ENCODE results near the gene SPINK4.

SPINK4 gene

GRCh38 chr9:33263131-33264002 lies 23.4 kb downstream of the SPINK4 start:
- Histone ChIP-seq H3K4me3 (ENCODE audit: low read depth, low read length) (peak overlapping the region; percentile 95), H3K27me3 (ENCODE audit: insufficient read depth, low read depth, severe bottlenecking) (no peaks in the 10 kb centered on the region), H3K27ac (peak overlapping the region; percentile 91), H3K9me3 (ENCODE audit: severe bottlenecking) (no peaks in the 10 kb centered on the region), H3K36me3 (peaks cover 75% of the 10 kb centered on the region)
- DNase-seq, result no peak
- TF ChIP-seq CTCF (IDR thresholded peaks at IDR 0.05; ENCODE audit: low read depth, low read length), result no peak

- no peak for TF ChIP-seq CTCF (IDR thresholded peaks at IDR 0.05; ENCODE audit: low read depth, low read length)
- Histone ChIP-seq H3K27ac (peak overlapping the region; percentile 91), H3K27me3 (ENCODE audit: insufficient read depth, low read depth, severe bottlenecking) (no peaks in the 10 kb centered on the region), H3K36me3 (peaks cover 75% of the 10 kb centered on the region), H3K9me3 (ENCODE audit: severe bottlenecking) (no peaks in the 10 kb centered on the region), H3K4me3 (ENCODE audit: low read depth, low read length) (peak overlapping the region; percentile 95)
- DNase-seq, result peak; percentile 27
Measured at GRCh38 chr9:33264003-33264472, 24.1 kb downstream of the SPINK4 start.

GRCh38 chr9:33264473-33265177 lies 24.7 kb downstream of the SPINK4 start, which contains the start of the genes BAG1 and CHMP5:
TSS of gene BAG1 (minus strand) at chr9:33264708.
TSS of gene CHMP5 (plus strand) at chr9:33265049. CDS start at chr9:33265079, 30 bp downstream.
- Histone ChIP-seq H3K9me3 (ENCODE audit: severe bottlenecking) (no peaks in the 10 kb centered on the region), H3K36me3 (peaks cover 72% of the 10 kb centered on the region), H3K4me3 (ENCODE audit: low read depth, low read length) (peak within 1 kb of the TSS; percentile 95), H3K27ac (peak within 1 kb of the TSS; percentile 91), H3K27me3 (ENCODE audit: insufficient read depth, low read depth, severe bottlenecking) (no peaks in the 10 kb centered on the region)
- 0 out of 2 replicates have a peak, but pooled peaks have one; percentile 1 for TF ChIP-seq CTCF (IDR thresholded peaks at IDR 0.05; ENCODE audit: low read depth, low read length)
- peak; percentile 99 for DNase-seq

- H3K9me3 ChIP-seq (ENCODE audit: severe bottlenecking), result no peaks in the 10 kb centered on the region
- no peak for TF ChIP-seq CTCF (IDR thresholded peaks at IDR 0.05; ENCODE audit: low read depth, low read length)
- H3K27me3 ChIP-seq (ENCODE audit: insufficient read depth, low read depth, severe bottlenecking), result no peaks in the 10 kb centered on the region
- peak overlapping the region; percentile 29 for H3K27ac ChIP-seq
- H3K36me3 ChIP-seq, result peaks cover 65% of the 10 kb centered on the region
- peak overlapping the region; percentile 79 for H3K4me3 ChIP-seq (ENCODE audit: low read depth, low read length)
- no peak for DNase-seq
Measured at GRCh38 chr9:33265211-33265865, 25.4 kb downstream of the SPINK4 start.

GRCh38 chr9:33267151-33267767 lies 27.3 kb downstream of the SPINK4 start:
- Histone ChIP-seq H3K9me3 (ENCODE audit: severe bottlenecking) (no peaks in the 10 kb centered on the region), H3K36me3 (peaks cover 64% of the 10 kb centered on the region), H3K27me3 (ENCODE audit: insufficient read depth, low read depth, severe bottlenecking) (no peaks in the 10 kb centered on the region), H3K27ac (no peak overlapping the region), H3K4me3 (ENCODE audit: low read depth, low read length) (no peak overlapping the region)
- no peak for TF ChIP-seq CTCF (IDR thresholded peaks at IDR 0.05; ENCODE audit: low read depth, low read length)
- DNase-seq, result no peak
